ENCODE data around the gene UBTF.

GRCh38 chr17:44193326-44194084 lies 26.0 kb downstream of the UBTF start:
- no peak for TF ChIP-seq EP300 (IDR thresholded peaks at IDR 0.05; ENCODE audit: borderline replicate concordance)
- TF ChIP-seq RAD21 (IDR thresholded peaks at IDR 0.05; ENCODE audit: low read depth) = no peak

Measured in Ishikawa (cell line).